Neural crest cell (in vitro differentiated cells): ENCODE measurements around the gene DNHD1. TPM values are rescaled to one million over a fixed set of nuclear protein-coding genes. Genes with fewer than 3 reads are reported as not detected.

Experiments used
- DNase-seq: peaks from one replicate; pipeline ENCODE4 v3.0.0; 2021; ENCODE audit warnings: low read depth, mixed read lengths, low spot score
- H3K27ac Mint-ChIP-seq: one replicate; pipeline ENCODE4 v1.8.0; 2021; ENCODE audit warnings: mild to moderate bottlenecking, mixed read lengths; ENCODE audit not compliant: unreplicated experiment
- H3K27me3 Mint-ChIP-seq: 2 replicates; pipeline ENCODE4 v1.8.0; 2021; ENCODE audit warnings: low read depth, mild to moderate bottlenecking, mixed read lengths
- H3K36me3 Mint-ChIP-seq: 2 replicates; pipeline ENCODE4 v1.8.0; 2021; ENCODE audit warnings: low read depth, mild to moderate bottlenecking, mixed read lengths
- H3K4me1 Mint-ChIP-seq: 2 replicates; pipeline ENCODE4 v1.8.0; 2021; ENCODE audit warnings: mixed read lengths
- H3K4me3 Mint-ChIP-seq: one replicate; pipeline ENCODE4 v1.8.0; 2021; ENCODE audit warnings: mild to moderate bottlenecking, mixed read lengths
- H3K9me3 Mint-ChIP-seq: 2 replicates; pipeline ENCODE4 v1.8.0; 2021; ENCODE audit warnings: mixed read lengths
- total RNA-seq: library from RNA; stranded (reverse); gene quantifications from 2 replicates; pipeline ENCODE4 v1.2.1, GENCODE V29; 2021
- TF ChIP-seq, protein P1 (sequence below): fragments of 200-600 bp; sonication (generic); conservative IDR thresholded peaks from 2 replicates; pipeline ENCODE4 v1.5.0; 2021; ENCODE audit warnings: antibody characterized with exemption, mild to moderate bottlenecking

Gene DNHD1
- total RNA-seq, 1 donor from 2014 or later = 10.2 TPM

DNA sequence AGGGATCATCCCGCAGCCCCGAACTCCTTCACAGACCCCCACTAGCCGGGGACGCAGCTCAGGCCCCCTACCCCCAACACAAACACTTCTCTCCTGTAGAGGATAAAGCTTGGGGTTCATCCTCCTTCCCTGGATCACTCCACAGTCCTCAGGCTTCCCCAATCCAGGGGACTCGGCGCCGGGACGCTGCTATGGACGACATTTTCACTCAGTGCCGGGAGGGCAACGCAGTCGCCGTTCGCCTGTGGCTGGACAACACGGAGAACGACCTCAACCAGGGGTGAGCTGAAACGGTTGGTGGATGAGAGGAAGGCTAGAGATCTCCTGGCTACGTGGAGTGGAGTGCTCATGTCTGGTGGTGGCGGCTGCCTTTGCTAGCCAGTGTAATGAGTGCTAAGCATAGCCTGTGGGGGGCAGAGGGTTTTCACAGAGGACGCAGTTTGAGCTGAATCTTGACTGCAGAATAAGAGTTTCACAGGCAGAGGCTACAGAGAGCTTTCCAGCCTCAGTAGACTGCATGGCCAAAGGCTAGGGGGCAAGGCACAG, 107.1 kb downstream of the DNHD1 start:
- no peak for DNase-seq
- Mint-ChIP-seq H3K27ac (no peak overlapping the region), H3K4me1 (peaks cover 19% of the 10 kb centered on the region), H3K36me3 (peaks cover 7% of the 10 kb centered on the region), H3K4me3 (no peak overlapping the region), H3K27me3 (no peaks in the 10 kb centered on the region), H3K9me3 (no peaks in the 10 kb centered on the region)
- TF ChIP-seq, protein P1, sequence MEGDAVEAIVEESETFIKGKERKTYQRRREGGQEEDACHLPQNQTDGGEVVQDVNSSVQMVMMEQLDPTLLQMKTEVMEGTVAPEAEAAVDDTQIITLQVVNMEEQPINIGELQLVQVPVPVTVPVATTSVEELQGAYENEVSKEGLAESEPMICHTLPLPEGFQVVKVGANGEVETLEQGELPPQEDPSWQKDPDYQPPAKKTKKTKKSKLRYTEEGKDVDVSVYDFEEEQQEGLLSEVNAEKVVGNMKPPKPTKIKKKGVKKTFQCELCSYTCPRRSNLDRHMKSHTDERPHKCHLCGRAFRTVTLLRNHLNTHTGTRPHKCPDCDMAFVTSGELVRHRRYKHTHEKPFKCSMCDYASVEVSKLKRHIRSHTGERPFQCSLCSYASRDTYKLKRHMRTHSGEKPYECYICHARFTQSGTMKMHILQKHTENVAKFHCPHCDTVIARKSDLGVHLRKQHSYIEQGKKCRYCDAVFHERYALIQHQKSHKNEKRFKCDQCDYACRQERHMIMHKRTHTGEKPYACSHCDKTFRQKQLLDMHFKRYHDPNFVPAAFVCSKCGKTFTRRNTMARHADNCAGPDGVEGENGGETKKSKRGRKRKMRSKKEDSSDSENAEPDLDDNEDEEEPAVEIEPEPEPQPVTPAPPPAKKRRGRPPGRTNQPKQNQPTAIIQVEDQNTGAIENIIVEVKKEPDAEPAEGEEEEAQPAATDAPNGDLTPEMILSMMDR = peak; percentile 15

DNA sequence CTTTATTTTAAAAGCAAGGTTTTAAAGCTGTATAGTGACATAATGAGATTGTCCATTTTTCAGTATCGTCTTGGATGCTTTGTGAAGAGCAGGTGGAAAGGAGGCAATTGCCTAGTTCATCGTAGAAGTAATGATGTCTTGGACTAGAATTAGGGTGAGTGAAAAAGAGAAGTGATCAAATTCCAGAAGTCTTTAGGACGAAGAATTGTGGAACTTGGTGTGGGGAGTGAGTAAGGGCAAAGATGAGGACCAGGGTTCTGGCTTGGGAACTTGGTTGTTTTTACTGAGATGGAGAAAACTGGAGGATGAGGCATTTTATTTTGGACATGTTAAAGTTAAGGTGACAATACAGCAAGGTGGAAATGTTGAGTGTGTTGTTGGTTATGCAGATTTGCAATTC, 107.7 kb downstream of the DNHD1 start:
- Mint-ChIP-seq H3K4me1 (peaks cover 19% of the 10 kb centered on the region), H3K4me3 (no peak overlapping the region), H3K27ac (no peak overlapping the region), H3K36me3 (peaks cover 2% of the 10 kb centered on the region), H3K27me3 (no peaks in the 10 kb centered on the region), H3K9me3 (no peaks in the 10 kb centered on the region)
- no peak for DNase-seq
- TF ChIP-seq, protein P1 = no peak

DNA sequence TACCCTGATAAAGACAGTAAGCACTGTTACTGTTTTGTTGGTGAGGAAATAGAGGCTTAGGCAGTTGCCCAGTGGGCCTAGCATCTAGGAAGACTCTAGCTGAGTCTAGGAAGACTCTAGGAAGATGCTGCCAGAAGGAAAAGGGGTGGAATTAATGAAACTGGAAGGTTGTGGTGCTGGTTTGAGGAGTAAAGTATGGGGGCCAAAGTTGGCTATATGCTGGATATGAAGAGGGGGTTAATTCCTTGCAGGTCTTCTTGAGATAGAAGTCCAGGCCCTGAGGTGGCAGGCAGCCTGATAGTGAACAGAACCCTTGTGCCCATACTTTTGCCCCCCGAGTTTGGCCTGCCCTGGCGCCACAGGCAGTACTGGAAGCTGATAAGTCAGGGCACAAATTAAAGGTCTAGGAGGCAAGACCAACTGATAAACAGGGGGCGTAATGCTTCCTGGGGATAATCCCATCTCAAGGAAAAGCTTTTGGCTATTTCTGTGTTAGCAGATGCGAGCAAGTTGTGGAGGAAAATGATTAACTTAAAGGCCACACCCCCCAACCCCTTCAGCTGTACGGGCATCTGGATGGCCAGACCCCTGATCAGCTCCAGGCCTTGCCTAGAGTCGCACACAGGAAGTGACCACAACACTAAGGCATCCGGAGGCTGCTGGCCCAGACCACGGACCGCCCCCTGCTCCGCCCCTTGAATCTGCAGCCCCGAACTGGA, 109.5 kb downstream of the DNHD1 start:
- H3K27ac Mint-ChIP-seq = peak overlapping the region; percentile 90
- H3K4me1 Mint-ChIP-seq = peaks cover 33% of the 10 kb centered on the region
- peaks cover 4% of the 10 kb centered on the region for H3K36me3 Mint-ChIP-seq
- peak; percentile 80 for DNase-seq
- no peaks in the 10 kb centered on the region for H3K9me3 Mint-ChIP-seq
- TF ChIP-seq, protein P1 = no peak
- peak overlapping the region; percentile 89 for H3K4me3 Mint-ChIP-seq
- no peaks in the 10 kb centered on the region for H3K27me3 Mint-ChIP-seq

DNA sequence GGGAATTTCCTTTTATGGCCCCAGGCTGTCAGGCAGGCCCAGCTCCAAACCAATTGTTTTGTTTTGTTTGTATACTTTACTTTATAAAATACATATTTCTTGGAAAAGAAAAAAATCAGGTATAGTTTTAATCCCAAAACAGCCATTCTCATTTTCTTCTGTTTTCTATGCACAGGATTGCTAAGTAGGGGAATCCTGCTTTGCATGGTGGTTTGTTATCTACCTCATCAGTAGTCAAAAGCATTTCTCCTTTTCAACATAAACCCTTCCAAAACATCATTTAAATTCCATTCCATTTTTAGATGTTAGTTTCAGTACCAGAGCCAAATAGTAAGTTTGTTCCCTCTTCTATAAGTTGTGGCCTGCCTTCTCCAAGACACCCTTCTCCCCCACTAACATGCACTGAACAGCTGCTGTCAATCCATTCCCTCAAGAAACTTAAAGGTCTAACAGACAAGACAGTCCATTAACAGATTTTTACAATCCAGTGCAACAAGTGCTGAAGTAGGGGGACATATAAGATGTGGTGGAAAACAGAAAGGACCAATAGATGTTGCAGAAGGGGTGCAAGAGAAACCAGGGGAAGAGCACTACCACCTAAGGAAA, 110.2 kb downstream of the DNHD1 start:
- TF ChIP-seq, protein P1 = no peak
- Mint-ChIP-seq H3K36me3 (peaks cover 4% of the 10 kb centered on the region), H3K4me3 (peak overlapping the region; percentile 89), H3K27ac (peak overlapping the region; percentile 90), H3K27me3 (no peaks in the 10 kb centered on the region), H3K4me1 (peaks cover 33% of the 10 kb centered on the region), H3K9me3 (no peaks in the 10 kb centered on the region)
- no peak for DNase-seq

DNA sequence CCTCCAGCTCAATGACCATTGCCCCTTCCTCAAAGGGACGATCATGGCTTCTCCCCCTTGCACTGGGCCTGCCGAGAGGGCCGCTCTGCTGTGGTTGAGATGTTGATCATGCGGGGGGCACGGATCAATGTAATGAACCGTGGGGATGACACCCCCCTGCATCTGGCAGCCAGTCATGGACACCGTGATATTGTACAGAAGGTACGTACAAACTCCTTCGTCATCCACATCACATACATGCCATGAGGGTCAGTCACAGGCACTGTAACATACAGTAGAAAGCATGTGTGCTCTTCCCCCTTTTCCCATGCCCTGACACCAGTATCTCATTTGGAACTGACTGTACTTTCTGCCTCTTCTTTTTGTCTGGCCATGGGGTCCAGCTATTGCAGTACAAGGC, 110.9 kb downstream of the DNHD1 start:
- H3K27ac Mint-ChIP-seq = no peak overlapping the region
- peaks cover 33% of the 10 kb centered on the region for H3K4me1 Mint-ChIP-seq
- DNase-seq = no peak
- no peaks in the 10 kb centered on the region for H3K27me3 Mint-ChIP-seq
- H3K36me3 Mint-ChIP-seq = peaks cover 4% of the 10 kb centered on the region
- no peaks in the 10 kb centered on the region for H3K9me3 Mint-ChIP-seq
- H3K4me3 Mint-ChIP-seq = peak overlapping the region; percentile 89
- TF ChIP-seq, protein P1 = no peak
